H1 (cell line): Measurements from ENCODE around the gene SGCE. TPM values are rescaled to one million over a fixed set of nuclear protein-coding genes. Genes with fewer than 3 reads are reported as not detected.

Source experiments
- CTCF ChIA-PET: fragments of 300-600 bp; sonication (Branson Sonifier 250); formaldehyde crosslinking; loops from one replicate; lab custom pipeline; 2021; ENCODE audit not compliant: partially characterized antibody; lab: Charles Lee
- POLR2A ChIA-PET: fragments of 300-600 bp; sonication (Branson Sonifier 250); formaldehyde crosslinking; loops from one replicate; lab custom pipeline; 2021; ENCODE audit warnings: inconsistent platforms; ENCODE audit not compliant: partially characterized antibody; lab: Charles Lee
- DNase-seq, 2 experiments: peaks; one replicate each; pipeline versions ENCODE4 v3.0.0 to v3.0.0-alpha.2; 2010 to 2022; ENCODE audit warnings: low spot score in 2 of 2, low read depth in 1 of 2, mixed read lengths in 1 of 2
- FAIRE-seq: peaks from 2 replicates; lab custom pipeline; 2011; peaks lifted over from hg19 to GRCh38; lab: Jason Lieb, UNC
- H2AFZ ChIP-seq: 2 replicates; pipeline ENCODE4 v1.8.1; 2012; ENCODE audit warnings: low read length, inconsistent platforms
- H2AK5ac ChIP-seq: 2 replicates; pipeline ENCODE4 v1.6.1; 2013; ENCODE audit warnings: low read depth, low read length
- H2BK120ac ChIP-seq: replicated peaks from 2 replicates; pipeline ENCODE3; 2013; ENCODE audit warnings: low read depth, low read length, inconsistent platforms
- H2BK12ac ChIP-seq: 2 replicates; pipeline ENCODE4 v1.6.1; 2013; ENCODE audit warnings: low read depth, low read length
- H2BK15ac ChIP-seq: 2 replicates; pipeline ENCODE4 v1.6.1; 2013; ENCODE audit warnings: low read length
- H2BK20ac ChIP-seq: 2 replicates; pipeline ENCODE4 v1.6.1; 2013; ENCODE audit warnings: low read length
- H2BK5ac ChIP-seq: 2 replicates; pipeline ENCODE4 v1.6.1; 2013; ENCODE audit warnings: low read depth, low read length
- H3K14ac ChIP-seq: 2 replicates; pipeline ENCODE4 v1.6.1; 2013; ENCODE audit warnings: inconsistent platforms; ENCODE audit not compliant: insufficient read length
- H3K18ac ChIP-seq: 2 replicates; pipeline ENCODE4 v1.6.1; 2013; ENCODE audit warnings: low read length; ENCODE audit errors: extremely low read depth
- H3K23ac ChIP-seq: 2 replicates; pipeline ENCODE4 v1.6.1; 2013; ENCODE audit warnings: inconsistent platforms; ENCODE audit not compliant: insufficient read length
- H3K23me2 ChIP-seq: 2 replicates; pipeline ENCODE4 v1.6.1; 2013; ENCODE audit warnings: low read depth, low read length
- H3K27ac ChIP-seq: 2 replicates; pipeline ENCODE4 v1.6.1; 2011; ENCODE audit warnings: low read depth, low read length, inconsistent platforms
- H3K27me3 ChIP-seq, 4 experiments: replicated peaks in 1 of 4; 1 replicate in 1 of 4; 2 replicates in 3 of 4; pipeline versions ENCODE4 v1.6.1 to v1.8.1; 2011 to 2013; ENCODE audit warnings: low read length in 3 of 4, mild to moderate bottlenecking in 3 of 4, inconsistent platforms in 2 of 4, mixed read lengths in 2 of 4, moderate library complexity in 1 of 4; ENCODE audit not compliant: control insufficient read depth in 3 of 4, insufficient read depth in 3 of 4; ENCODE audit errors: extremely low read depth in 1 of 4
- H3K36me3 ChIP-seq, 4 experiments: 2 replicates each; pipeline versions ENCODE4 v1.6.1 to v1.8.1; 2011 to 2013; ENCODE audit warnings: mild to moderate bottlenecking in 4 of 4, low read length in 3 of 4, moderate library complexity in 2 of 4, control low read depth in 1 of 4, inconsistent platforms in 1 of 4; ENCODE audit not compliant: insufficient read depth in 4 of 4, control insufficient read depth in 2 of 4
- H3K4ac ChIP-seq: replicated peaks from 2 replicates; pipeline ENCODE3; 2013; ENCODE audit warnings: low read length, low read depth, mixed read lengths, inconsistent platforms; ENCODE audit not compliant: insufficient read length
- H3K4me1 ChIP-seq, 4 experiments: replicated peaks in 1 of 4; 1 replicate in 1 of 4; 2 replicates in 3 of 4; pipeline versions ENCODE4 v1.6.1 to v1.8.1; 2011 to 2013; ENCODE audit warnings: low read length in 3 of 4, inconsistent platforms in 2 of 4, mixed read lengths in 1 of 4; ENCODE audit not compliant: insufficient read depth in 4 of 4, control insufficient read depth in 3 of 4
- H3K4me2 ChIP-seq, 2 experiments: 2 replicates each; pipeline versions ENCODE4 v1.6.1 to v1.8.1; 2011 to 2013; ENCODE audit warnings: low read depth in 2 of 2, low read length in 2 of 2, control low read depth in 1 of 2, inconsistent platforms in 1 of 2, mild to moderate bottlenecking in 1 of 2; ENCODE audit not compliant: insufficient read depth in 1 of 2
- H3K4me3 ChIP-seq, 4 experiments: fragments of 200-600, 300-600 bp in 1 of 4; sonication (generic), shearing (Covaris generic), sonication (Bioruptor Twin) in 1 of 4; 2 replicates each; pipeline versions ENCODE4 v1.5.1 to v1.8.1; 2011 to 2016; ENCODE audit warnings: low read length in 4 of 4, low read depth in 3 of 4, control low read depth in 2 of 4, inconsistent platforms in 2 of 4, mild to moderate bottlenecking in 2 of 4, mixed read lengths in 1 of 4, moderate library complexity in 1 of 4; ENCODE audit not compliant: insufficient read depth in 2 of 4; ENCODE audit errors: extremely low read depth in 1 of 4
- H3K56ac ChIP-seq: replicated peaks from 2 replicates; pipeline ENCODE3; 2013; ENCODE audit warnings: low read depth, mild to moderate bottlenecking, mixed read lengths, low read length, inconsistent platforms; ENCODE audit not compliant: insufficient read length
- H3K79me1 ChIP-seq: 2 replicates; pipeline ENCODE4 v1.6.1; 2013; ENCODE audit warnings: low read depth, low read length, control low read depth
- H3K79me2 ChIP-seq, 2 experiments: 2 replicates each; pipeline versions ENCODE4 v1.6.1 to v1.8.1; 2012 to 2013; ENCODE audit warnings: low read length in 2 of 2, mild to moderate bottlenecking in 2 of 2, inconsistent platforms in 1 of 2; ENCODE audit not compliant: insufficient read depth in 2 of 2, control insufficient read depth in 1 of 2
- H3K9ac ChIP-seq, 4 experiments: replicated peaks in 1 of 4; 1 replicate in 1 of 4; 2 replicates in 3 of 4; pipeline versions ENCODE4 v1.6.1 to v1.8.1; 2011 to 2013; ENCODE audit warnings: low read depth in 3 of 4, low read length in 3 of 4, control low read depth in 2 of 4, mild to moderate bottlenecking in 2 of 4, moderate library complexity in 2 of 4, inconsistent platforms in 1 of 4; ENCODE audit errors: extremely low read depth in 1 of 4
- H3K9me3 ChIP-seq, 2 experiments: 2 replicates each; pipeline versions ENCODE4 v1.6.1 to v1.8.1; 2012 to 2013; ENCODE audit warnings: mild to moderate bottlenecking in 2 of 2, moderate library complexity in 2 of 2, control low read depth in 1 of 2, inconsistent platforms in 1 of 2, low read depth in 1 of 2, low read length in 1 of 2, mixed read lengths in 1 of 2; ENCODE audit not compliant: insufficient read depth in 2 of 2
- H4K20me1 ChIP-seq, 2 experiments: replicated peaks in 1 of 2; 2 replicates each; pipeline versions ENCODE3 to v1.8.1; 2011 to 2013; ENCODE audit warnings: inconsistent platforms in 2 of 2, low read length in 2 of 2, mild to moderate bottlenecking in 1 of 2; ENCODE audit not compliant: insufficient read depth in 2 of 2, control insufficient read depth in 1 of 2
- H4K5ac ChIP-seq: 2 replicates; pipeline ENCODE4 v1.6.1; 2013; ENCODE audit warnings: low read length, low read depth, mixed read lengths, inconsistent platforms; ENCODE audit not compliant: insufficient read length
- H4K8ac ChIP-seq: 2 replicates; pipeline ENCODE4 v1.8.0; 2013; ENCODE audit warnings: mild to moderate bottlenecking, moderate library complexity, low read length, inconsistent platforms; ENCODE audit not compliant: insufficient read depth; ENCODE audit errors: extremely low read depth
- H4K91ac ChIP-seq: replicated peaks from 2 replicates; pipeline ENCODE3; 2013; ENCODE audit warnings: low read length, mixed read lengths, inconsistent platforms; ENCODE audit not compliant: insufficient read length
- ASH2L ChIP-seq: fragments of 200-600, 300-600 bp; sonication (generic); IDR thresholded peaks from one replicate; pipeline ENCODE4 v1.7.1; 2017; ENCODE audit warnings: low read length
- EZH2 ChIP-seq: fragments of 200-600 bp; sonication (generic); IDR thresholded peaks from 2 replicates; pipeline ENCODE4 v1.7.1; 2012; ENCODE audit warnings: low read depth, mild to moderate bottlenecking, moderate library complexity, low read length, inconsistent platforms; ENCODE audit not compliant: severe bottlenecking
- RBBP5 ChIP-seq: IDR thresholded peaks from 2 replicates; pipeline ENCODE4 v1.7.1; 2012; ENCODE audit warnings: low read depth, mild to moderate bottlenecking, inconsistent platforms, low read length, moderate library complexity, borderline replicate concordance
- RNF2 ChIP-seq: fragments of 200-900, 300-1000 bp; sonication (generic); IDR thresholded peaks from 2 replicates; pipeline ENCODE4 v1.7.1; 2016; ENCODE audit warnings: borderline replicate concordance, low read depth, mild to moderate bottlenecking, antibody characterized with exemption, low read length; ENCODE audit not compliant: poor library complexity, severe bottlenecking; ENCODE audit errors: missing control alignments
- WGBS, 2 experiments: shearing (Covaris generic) in 1 of 2; methylation state at CpG; one replicate each; pipeline versions ENCODE4 v1.1.6 to v1.1.7; 2013 to 2015; ENCODE audit warnings: low lambda C conversion rate in 2 of 2, mixed read lengths in 2 of 2, inconsistent platforms in 1 of 2, low coverage in 1 of 2, missing lambda C conversion rate in 1 of 2; ENCODE audit not compliant: insufficient replicate concordance in 2 of 2, insufficient coverage in 1 of 2, insufficient read length in 1 of 2; ENCODE audit errors: extremely low coverage in 1 of 2, missing lambda C conversion rate in 1 of 2; 5-methylcytosine and 5-hydroxymethylcytosine counted together
- polyA plus RNA-seq, 7 experiments: library from polyadenylated mRNA; depleted of rRNA in 3 of 7; stranded (reverse) in 5 of 7; unstranded in 2 of 7; fragments of >200 nt in 5 of 7; fragments of 200-250 nt in 2 of 7; gene quantifications; 1 replicate in 5 of 7; 2 replicates in 1 of 7; 4 replicates in 1 of 7; pipeline versions ENCODE4 v1.2.1 to v1.2.3, GENCODE V29; 2011 to 2013; ENCODE audit warnings: missing spikeins in 2 of 7, mixed read lengths in 2 of 7
- total RNA-seq: library from RNA; stranded (reverse); fragmentation: NEBNext Ultra II Directional; extraction: Animal tissue kit (Norgen Biotek cat#: 25700); gene quantifications from 2 replicates; pipeline ENCODE4 v1.2.1, GENCODE V29; 2021
- TF ChIP-seq, protein P1 (sequence below), 3 experiments: IDR thresholded peaks; 1 replicate in 2 of 3; 2 replicates in 1 of 3; pipeline versions ENCODE4 v1.5.1 to v1.6.1; 2011; ENCODE audit warnings: low read length in 3 of 3, mild to moderate bottlenecking in 3 of 3, inconsistent platforms in 2 of 3, low read depth in 1 of 3, moderate library complexity in 1 of 3; ENCODE audit not compliant: insufficient read depth in 1 of 3; ENCODE audit errors: control extremely low read depth in 1 of 3

The SGCE gene
- total and polyA plus RNA-seq, 2 of the 8 experiments (the other 6 are each of a cell fraction or from before 2014, with no cell fraction given): 12.8 to 25.0 TPM

DNA sequence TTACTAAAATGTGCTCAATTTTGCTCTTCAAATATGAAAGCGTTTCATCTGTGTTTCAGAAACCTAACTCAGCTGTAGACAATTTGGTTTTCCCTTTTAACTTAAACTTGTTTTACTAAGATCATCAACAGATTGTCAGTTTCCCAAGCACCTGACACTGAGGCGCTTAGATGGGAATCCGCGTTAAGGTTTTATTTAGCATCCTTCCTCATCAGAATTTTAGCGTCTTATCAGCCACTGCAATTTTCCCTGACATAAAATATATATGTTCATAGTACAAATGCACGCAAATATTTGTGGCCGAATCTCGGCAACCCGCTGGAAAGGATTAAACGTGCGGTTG is 1.2 kb downstream of the SGCE start:
- peak overlapping the region in 1 of 4 experiments; percentile 13; a peak in 1 of 7 replicates for H3K9ac ChIP-seq
- H3K14ac ChIP-seq: no peak overlapping the region
- H3K9me3 ChIP-seq: peaks cover 5 to 27% of the 10 kb centered on the region in 2 experiments; a peak in 3 of 4 replicates
- no peak overlapping the region for H3K56ac ChIP-seq
- H3K4me1 ChIP-seq: peaks cover 0 to 2% (median 0%) of the 10 kb centered on the region in 4 experiments; a peak in 2 of 7 replicates
- 45% methylated on average over 11 of the region's 11 CpGs; no CpG with 5 or more reads in 1 of the 2 experiments for WGBS, 2 experiments
- H2BK5ac ChIP-seq: no peak overlapping the region
- TF ChIP-seq RNF2 (no peak), RBBP5 (no peak), EZH2 (no peak), ASH2L (no peak)
- TF ChIP-seq, protein P1, sequence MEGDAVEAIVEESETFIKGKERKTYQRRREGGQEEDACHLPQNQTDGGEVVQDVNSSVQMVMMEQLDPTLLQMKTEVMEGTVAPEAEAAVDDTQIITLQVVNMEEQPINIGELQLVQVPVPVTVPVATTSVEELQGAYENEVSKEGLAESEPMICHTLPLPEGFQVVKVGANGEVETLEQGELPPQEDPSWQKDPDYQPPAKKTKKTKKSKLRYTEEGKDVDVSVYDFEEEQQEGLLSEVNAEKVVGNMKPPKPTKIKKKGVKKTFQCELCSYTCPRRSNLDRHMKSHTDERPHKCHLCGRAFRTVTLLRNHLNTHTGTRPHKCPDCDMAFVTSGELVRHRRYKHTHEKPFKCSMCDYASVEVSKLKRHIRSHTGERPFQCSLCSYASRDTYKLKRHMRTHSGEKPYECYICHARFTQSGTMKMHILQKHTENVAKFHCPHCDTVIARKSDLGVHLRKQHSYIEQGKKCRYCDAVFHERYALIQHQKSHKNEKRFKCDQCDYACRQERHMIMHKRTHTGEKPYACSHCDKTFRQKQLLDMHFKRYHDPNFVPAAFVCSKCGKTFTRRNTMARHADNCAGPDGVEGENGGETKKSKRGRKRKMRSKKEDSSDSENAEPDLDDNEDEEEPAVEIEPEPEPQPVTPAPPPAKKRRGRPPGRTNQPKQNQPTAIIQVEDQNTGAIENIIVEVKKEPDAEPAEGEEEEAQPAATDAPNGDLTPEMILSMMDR (IDR thresholded peaks at IDR 0.05; ENCODE audit: control extremely low read depth in 1 of 3, insufficient read depth in 1 of 3, low read depth in 1 of 3, low read length in 3 of 3): no peak
- ChIA-PET CTCF (interaction anchor here (0.6 to 2.8 kb wide), 4 partner anchors 204 to 611 kb away, joined by 3 to 10 read pairs (median 4); no protein-coding TSS in a partner anchor), POLR2A (interaction anchor here (0.8 kb wide), 1 partner anchor 10 kb away, joined by 3 read pairs; no protein-coding TSS in a partner anchor)
- no peak overlapping the region for H3K23ac ChIP-seq
- peaks cover 0 to 9% (median 1%) of the 10 kb centered on the region in 4 experiments; a peak in 2 of 7 replicates for H3K27me3 ChIP-seq
- H4K91ac ChIP-seq: no peak overlapping the region
- no peaks in the 10 kb centered on the region for H3K36me3 ChIP-seq
- no peak overlapping the region for H4K8ac ChIP-seq
- H4K5ac ChIP-seq: no peak overlapping the region
- H3K4me3 ChIP-seq: peak overlapping the region; percentile 62 to 76 (median 66)
- H3K4ac ChIP-seq: no peak overlapping the region
- no peak overlapping the region for H2AFZ ChIP-seq
- DNase-seq (no peak), FAIRE-seq (no peak)
- peaks cover 0 to 13% of the 10 kb centered on the region in 2 experiments; a peak in 2 of 4 replicates for H3K79me2 ChIP-seq
- H3K27ac ChIP-seq: no peak overlapping the region
- peaks cover 19% of the 10 kb centered on the region for H3K23me2 ChIP-seq
- H3K79me1 ChIP-seq: no peaks in the 10 kb centered on the region
- no peak overlapping the region for H2BK15ac ChIP-seq
- no peak overlapping the region for H2BK20ac ChIP-seq
- no peak overlapping the region for H3K18ac ChIP-seq
- no peak overlapping the region for H2BK120ac ChIP-seq
- H4K20me1 ChIP-seq: peaks cover 0 to 1% of the 10 kb centered on the region in 2 experiments
- H3K4me2 ChIP-seq: peak overlapping the region; percentile 68 to 96
- H2AK5ac ChIP-seq: no peak overlapping the region
- H2BK12ac ChIP-seq: no peak overlapping the region
